HG03432 (cell line): Measurements from ENCODE around the gene ADAT2.

Experiments used
- ATAC-seq: cut with Tn5 transposase; IDR thresholded peaks from one replicate; pipeline ENCODE4 v1.9.1; 2021; ENCODE audit warnings: mild to moderate bottlenecking, moderate library complexity; ENCODE audit not compliant: unreplicated experiment

ADAT2 gene

GRCh38 chr6:143399176-143399575 is 51.3 kb downstream of the ADAT2 start:
- no peak for ATAC-seq

GRCh38 chr6:143397227-143398222 is 53.0 kb downstream of the ADAT2 start:
- ATAC-seq: no peak

GRCh38 chr6:143396497-143397226 is 53.8 kb downstream of the ADAT2 start:
- no peak for ATAC-seq

GRCh38 chr6:143395699-143396098 is 54.8 kb downstream of the ADAT2 start:
- ATAC-seq: no peak

- no peak for ATAC-seq
These were observed 56.1 kb downstream of the ADAT2 start for GRCh38 chr6:143394389-143394788.

- no peak for ATAC-seq
These were observed 60.2 kb downstream of the ADAT2 start for GRCh38 chr6:143390278-143390677.

GRCh38 chr6:143385636-143386035 is 64.9 kb downstream of the ADAT2 start:
- ATAC-seq: no peak

GRCh38 chr6:143376861-143377260 is 73.6 kb downstream of the ADAT2 start:
- ATAC-seq: no peak

- ATAC-seq: no peak
These were observed 74.1 kb downstream of the ADAT2 start for GRCh38 chr6:143376375-143376774.

- no peak for ATAC-seq
These were observed 75.4 kb downstream of the ADAT2 start for GRCh38 chr6:143375022-143375585.

GRCh38 chr6:143374014-143374413 is 76.5 kb downstream of the ADAT2 start:
- no peak for ATAC-seq
